Mesothelial cell of epicardium (in vitro differentiated cells): ENCODE measurements around the gene HEATR3. TPM values are rescaled to one million over a fixed set of nuclear protein-coding genes. Genes with fewer than 3 reads are reported as not detected.
A peak's percentile ranks its signal among the peaks of the same experiment; 100 is the strongest.

Source experiments
- DNase-seq, 2 experiments: peaks; one replicate each; pipeline ENCODE4 v3.0.0; 2021; ENCODE audit warnings: low spot score in 2 of 2; ENCODE audit not compliant: unreplicated experiment in 2 of 2
- H3K27ac Mint-ChIP-seq: 2 replicates; pipeline ENCODE4 v1.8.0; 2021; ENCODE audit warnings: mixed read lengths
- H3K27me3 Mint-ChIP-seq: 2 replicates; pipeline ENCODE4 v1.8.0; 2021; ENCODE audit warnings: low read depth, mixed read lengths
- H3K36me3 Mint-ChIP-seq: 2 replicates; pipeline ENCODE4 v1.8.0; 2021; ENCODE audit warnings: mixed read lengths
- H3K4me1 Mint-ChIP-seq: 2 replicates; pipeline ENCODE4 v1.8.0; 2021; ENCODE audit warnings: mixed read lengths
- H3K4me3 Mint-ChIP-seq: 2 replicates; pipeline ENCODE4 v1.8.0; 2021; ENCODE audit warnings: mild to moderate bottlenecking, moderate library complexity, mixed read lengths
- H3K9me3 Mint-ChIP-seq: 2 replicates; pipeline ENCODE4 v1.8.0; 2021; ENCODE audit warnings: mixed read lengths
- CTCF ChIP-seq: fragments of 200-600 bp; sonication (generic); IDR thresholded peaks from one replicate; pipeline ENCODE4 v1.5.0; 2021; ENCODE audit warnings: antibody characterized with exemption; ENCODE audit not compliant: unreplicated experiment
- total RNA-seq: library from RNA; stranded (reverse); gene quantifications from 3 replicates; pipeline ENCODE4 v1.2.1, GENCODE V29; 2021

The HEATR3 gene
- total RNA-seq, result 16.0 to 19.2 TPM (median 18.4 TPM) in 3 replicates

GRCh38 chr16:50065624-50066481 is at the start of gene HEATR3:
Gene HEATR3, plus strand, starts transcription at chr16:50065970. Its CDS starts 162 bp downstream, at chr16:50066132.
- TF ChIP-seq CTCF, result no peak
- Mint-ChIP-seq H3K27ac (peak within 1 kb of the TSS; percentile 93), H3K4me3 (peak within 1 kb of the TSS; percentile 73), H3K9me3 (no peaks in the 10 kb centered on the region), H3K27me3 (no peaks in the 10 kb centered on the region), H3K36me3 (peaks cover 4% of the 10 kb centered on the region), H3K4me1 (peaks cover 12% of the 10 kb centered on the region)
- peak; percentile 88 to 94 for DNase-seq

GRCh38 chr16:50017553-50017952 is 48.2 kb upstream of the HEATR3 start:
- Mint-ChIP-seq H3K27me3 (peaks cover 15% of the 10 kb centered on the region), H3K4me1 (no peaks in the 10 kb centered on the region), H3K27ac (no peak overlapping the region), H3K4me3 (no peak overlapping the region), H3K36me3 (no peaks in the 10 kb centered on the region), H3K9me3 (no peaks in the 10 kb centered on the region)
- TF ChIP-seq CTCF, result no peak
- DNase-seq, result no peak

- no peak overlapping the region for H3K27ac Mint-ChIP-seq
- no peak for TF ChIP-seq CTCF
- H3K9me3 Mint-ChIP-seq, result no peaks in the 10 kb centered on the region
- no peak overlapping the region for H3K4me3 Mint-ChIP-seq
- DNase-seq, result no peak
- peaks cover 19% of the 10 kb centered on the region for H3K27me3 Mint-ChIP-seq
- no peaks in the 10 kb centered on the region for H3K36me3 Mint-ChIP-seq
- H3K4me1 Mint-ChIP-seq, result peaks cover 11% of the 10 kb centered on the region
Observed at GRCh38 chr16:50021544-50021943, 44.2 kb upstream of the HEATR3 start.

GRCh38 chr16:50023641-50024040 is 42.1 kb upstream of the HEATR3 start:
- no peak for DNase-seq
- H3K27ac Mint-ChIP-seq, result no peak overlapping the region
- peaks cover 11% of the 10 kb centered on the region for H3K4me1 Mint-ChIP-seq
- TF ChIP-seq CTCF, result no peak
- peaks cover 1% of the 10 kb centered on the region for H3K36me3 Mint-ChIP-seq
- H3K27me3 Mint-ChIP-seq, result peaks cover 19% of the 10 kb centered on the region
- no peaks in the 10 kb centered on the region for H3K9me3 Mint-ChIP-seq
- H3K4me3 Mint-ChIP-seq, result no peak overlapping the region

GRCh38 chr16:50024207-50024606 is 41.6 kb upstream of the HEATR3 start:
- DNase-seq, result no peak
- Mint-ChIP-seq H3K9me3 (no peaks in the 10 kb centered on the region), H3K27ac (no peak overlapping the region), H3K36me3 (peaks cover 1% of the 10 kb centered on the region), H3K4me1 (peaks cover 11% of the 10 kb centered on the region), H3K4me3 (peak overlapping the region; percentile 91), H3K27me3 (peaks cover 19% of the 10 kb centered on the region)
- no peak for TF ChIP-seq CTCF
